ENCODE data around the gene RIMKLB. TPM values are rescaled to one million over a fixed set of nuclear protein-coding genes. Genes with fewer than 3 reads are reported as not detected.
A peak's percentile ranks its signal among the peaks of the same experiment; 100 is the strongest.

RIMKLB gene
- total and polyA plus RNA-seq, 10 donors: 21.0 to 62.1 (median 37.7) TPM

GRCh38 chr12:8823565-8824300, 125.9 kb downstream of the RIMKLB start:
- TF ChIP-seq CTCF (IDR thresholded peaks at IDR 0.05 in 8 of 11, conservative IDR thresholded peaks at IDR 0.05 in 3 of 11) (peak in 8 of 11 experiments; percentile 38 to 69 (median 45)), POLR2AphosphoS5 (IDR thresholded peaks at IDR 0.05) (no peak)
- intact Hi-C loops (cut with DNase I; ENCODE audit: low total_unique reads): loop anchor here (5.0 kb wide), 1 partner anchor 141 kb away; no protein-coding TSS in a partner anchor
- WGBS, 5 donors: 58 to 73% (median 64%) methylated on average over 8 of the region's 8 CpGs
- no peaks in the 10 kb centered on the region for H3K27me3 ChIP-seq (replicated peaks in 1 of 7)
- H3K4me1 ChIP-seq: no peaks in the 10 kb centered on the region
- no peaks in the 10 kb centered on the region for H3K36me3 ChIP-seq
- no peak for DNase-seq
- no peak overlapping the region for H3K27ac ChIP-seq
- H3K9me3 ChIP-seq: peaks cover 0 to 15% (median 6%) of the 10 kb centered on the region in 8 donors
- H3K4me3 ChIP-seq: no peak overlapping the region

- Histone ChIP-seq H3K4me3 (no peak overlapping the region), H3K27ac (no peak overlapping the region), H3K4me1 (no peaks in the 10 kb centered on the region), H3K36me3 (no peaks in the 10 kb centered on the region), H3K9me3 (peaks cover 0 to 15% (median 6%) of the 10 kb centered on the region in 8 donors), H3K27me3 (replicated peaks in 1 of 7) (no peaks in the 10 kb centered on the region)
- intact Hi-C loops (cut with DNase I; ENCODE audit: low total_unique reads): no loop called here
- 80 to 89% (median 82%) methylated on average over 4 of the region's 4 CpGs for WGBS, 5 donors
- no peak for DNase-seq
- TF ChIP-seq CTCF (IDR thresholded peaks at IDR 0.05 in 8 of 11, conservative IDR thresholded peaks at IDR 0.05 in 3 of 11) (no peak), POLR2AphosphoS5 (IDR thresholded peaks at IDR 0.05) (no peak), POLR2A (IDR thresholded peaks at IDR 0.05) (no peak)
These were observed 129.9 kb downstream of the RIMKLB start for GRCh38 chr12:8827551-8828256.

GRCh38 chr12:8828257-8829124, 130.7 kb downstream of the RIMKLB start:
- no peaks in the 10 kb centered on the region for H3K36me3 ChIP-seq
- H3K4me3 ChIP-seq: no peak overlapping the region
- no peak for TF ChIP-seq CTCF (IDR thresholded peaks at IDR 0.05 in 8 of 11, conservative IDR thresholded peaks at IDR 0.05 in 3 of 11)
- TF ChIP-seq POLR2A (IDR thresholded peaks at IDR 0.05): no peak
- TF ChIP-seq POLR2AphosphoS5 (IDR thresholded peaks at IDR 0.05): no peak
- H3K4me1 ChIP-seq: no peaks in the 10 kb centered on the region
- no peak for DNase-seq
- intact Hi-C loops (cut with DNase I; ENCODE audit: low total_unique reads): no loop called here
- H3K9me3 ChIP-seq: peaks cover 0 to 15% (median 6%) of the 10 kb centered on the region in 8 donors
- H3K27me3 ChIP-seq (replicated peaks in 1 of 7): no peaks in the 10 kb centered on the region
- 73 to 90% (median 80%) methylated on average over 7 to 9 of the region's 9 CpGs for WGBS, 5 donors
- H3K27ac ChIP-seq: no peak overlapping the region
